Ishikawa (cell line): ENCODE measurements around the gene TNK2.

ENCODE experiments used
- CREB1 ChIP-seq: IDR thresholded peaks from 2 replicates; pipeline ENCODE4 v1.6.1; 2012; ENCODE audit warnings: low read depth
- EGR1 ChIP-seq: IDR thresholded peaks from 2 replicates; pipeline ENCODE4 v1.6.1; 2012
- EP300 ChIP-seq: IDR thresholded peaks from 2 replicates; pipeline ENCODE4 v1.6.1; 2012; ENCODE audit warnings: borderline replicate concordance
- FOXM1 ChIP-seq: IDR thresholded peaks from 2 replicates; pipeline ENCODE4 v1.6.1; 2012; ENCODE audit warnings: low read depth, borderline replicate concordance
- RAD21 ChIP-seq: IDR thresholded peaks from 2 replicates; pipeline ENCODE4 v1.6.1; 2012; ENCODE audit warnings: low read depth
- TEAD4 ChIP-seq: IDR thresholded peaks from 2 replicates; pipeline ENCODE4 v1.6.1; 2012
- USF1 ChIP-seq: IDR thresholded peaks from 2 replicates; pipeline ENCODE4 v1.6.1; 2012
- YY1 ChIP-seq: IDR thresholded peaks from 2 replicates; pipeline ENCODE4 v1.6.1; 2012; ENCODE audit warnings: low read depth
- ZBTB7A ChIP-seq: IDR thresholded peaks from 2 replicates; pipeline ENCODE4 v1.6.1; 2012; ENCODE audit warnings: low read depth
- TF ChIP-seq, protein P1 (sequence below): IDR thresholded peaks from 2 replicates; pipeline ENCODE4 v1.6.1; 2012; ENCODE audit warnings: low read depth, mild to moderate bottlenecking
- TF ChIP-seq, protein P2 (sequence below): IDR thresholded peaks from 2 replicates; pipeline ENCODE4 v1.6.1; 2012

DNA sequence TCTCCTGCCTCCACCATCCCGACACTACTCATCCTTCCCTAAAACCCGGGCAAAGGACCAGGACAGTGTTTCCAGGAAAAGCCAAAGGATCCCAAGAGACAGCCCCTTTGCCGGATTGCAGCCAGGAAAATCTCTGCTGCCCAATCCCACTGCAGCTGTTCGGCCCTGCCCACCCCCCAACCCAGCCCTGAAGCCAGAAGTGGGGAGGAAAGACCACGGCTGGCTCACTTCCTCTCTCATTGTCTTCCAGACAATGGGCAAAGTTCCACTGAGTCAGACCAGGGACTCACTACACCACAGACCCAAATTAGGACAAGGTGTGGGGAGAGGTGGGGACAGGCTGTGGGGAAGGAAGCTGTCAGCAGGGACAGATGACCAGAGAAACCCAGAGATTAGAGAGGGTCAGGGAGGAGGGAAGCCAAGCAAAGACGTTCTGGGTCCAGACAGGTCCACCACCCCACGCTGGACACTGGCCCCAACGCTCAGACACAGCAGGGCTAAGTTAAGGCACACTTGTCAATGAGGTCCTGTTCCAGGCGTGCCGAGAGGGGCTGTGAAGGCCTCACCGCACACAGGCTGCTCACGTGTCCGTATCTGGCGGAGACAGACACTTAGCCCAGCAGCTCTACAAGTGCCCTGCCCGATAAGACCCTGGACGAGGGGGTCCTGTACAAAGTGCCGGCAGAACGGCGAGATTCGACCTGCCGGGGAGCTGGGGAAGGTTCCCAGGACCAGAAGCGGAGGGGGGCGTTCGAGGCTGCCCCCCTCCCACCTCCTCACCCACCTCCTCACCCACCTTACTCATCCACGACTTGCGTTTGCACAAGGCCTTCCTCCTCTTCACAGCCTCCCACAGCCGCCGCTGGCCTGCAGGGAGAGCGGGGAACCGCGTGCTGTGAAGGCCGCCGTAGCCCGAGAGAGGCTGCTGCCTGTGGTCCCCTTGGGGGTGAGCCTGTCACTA is 21.9 kb downstream of the TNK2 start:
- TF ChIP-seq CREB1 (no peak), FOXM1 (no peak), TEAD4 (no peak), EGR1 (no peak), ZBTB7A (no peak), EP300 (0 out of 2 replicates have a peak, but pooled peaks have one; percentile 28), USF1 (no peak), RAD21 (no peak), YY1 (no peak)
- TF ChIP-seq, protein P1, sequence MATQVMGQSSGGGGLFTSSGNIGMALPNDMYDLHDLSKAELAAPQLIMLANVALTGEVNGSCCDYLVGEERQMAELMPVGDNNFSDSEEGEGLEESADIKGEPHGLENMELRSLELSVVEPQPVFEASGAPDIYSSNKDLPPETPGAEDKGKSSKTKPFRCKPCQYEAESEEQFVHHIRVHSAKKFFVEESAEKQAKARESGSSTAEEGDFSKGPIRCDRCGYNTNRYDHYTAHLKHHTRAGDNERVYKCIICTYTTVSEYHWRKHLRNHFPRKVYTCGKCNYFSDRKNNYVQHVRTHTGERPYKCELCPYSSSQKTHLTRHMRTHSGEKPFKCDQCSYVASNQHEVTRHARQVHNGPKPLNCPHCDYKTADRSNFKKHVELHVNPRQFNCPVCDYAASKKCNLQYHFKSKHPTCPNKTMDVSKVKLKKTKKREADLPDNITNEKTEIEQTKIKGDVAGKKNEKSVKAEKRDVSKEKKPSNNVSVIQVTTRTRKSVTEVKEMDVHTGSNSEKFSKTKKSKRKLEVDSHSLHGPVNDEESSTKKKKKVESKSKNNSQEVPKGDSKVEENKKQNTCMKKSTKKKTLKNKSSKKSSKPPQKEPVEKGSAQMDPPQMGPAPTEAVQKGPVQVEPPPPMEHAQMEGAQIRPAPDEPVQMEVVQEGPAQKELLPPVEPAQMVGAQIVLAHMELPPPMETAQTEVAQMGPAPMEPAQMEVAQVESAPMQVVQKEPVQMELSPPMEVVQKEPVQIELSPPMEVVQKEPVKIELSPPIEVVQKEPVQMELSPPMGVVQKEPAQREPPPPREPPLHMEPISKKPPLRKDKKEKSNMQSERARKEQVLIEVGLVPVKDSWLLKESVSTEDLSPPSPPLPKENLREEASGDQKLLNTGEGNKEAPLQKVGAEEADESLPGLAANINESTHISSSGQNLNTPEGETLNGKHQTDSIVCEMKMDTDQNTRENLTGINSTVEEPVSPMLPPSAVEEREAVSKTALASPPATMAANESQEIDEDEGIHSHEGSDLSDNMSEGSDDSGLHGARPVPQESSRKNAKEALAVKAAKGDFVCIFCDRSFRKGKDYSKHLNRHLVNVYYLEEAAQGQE, result no peak
- TF ChIP-seq, protein P2, sequence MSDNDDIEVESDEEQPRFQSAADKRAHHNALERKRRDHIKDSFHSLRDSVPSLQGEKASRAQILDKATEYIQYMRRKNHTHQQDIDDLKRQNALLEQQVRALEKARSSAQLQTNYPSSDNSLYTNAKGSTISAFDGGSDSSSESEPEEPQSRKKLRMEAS, result no peak
